ENCODE measurements around the gene CAPZA3.

Gene CAPZA3

GRCh38 chr12:18720690-18721089 is 17.2 kb upstream of the CAPZA3 start:
- H2AFZ ChIP-seq (ENCODE audit: low read depth, low read length), result no peak overlapping the region
- ATAC-seq (ENCODE audit: insufficient read depth, low read depth), result no peak
- no peak overlapping the region for H3K4me3 ChIP-seq (ENCODE audit: low read depth in 1 of 2, low read length in 2 of 2)
- no peak for TF ChIP-seq EZH2 (IDR thresholded peaks at IDR 0.05; ENCODE audit: borderline replicate concordance, low read depth, low read length, severe bottlenecking)
- TF ChIP-seq CTCF (IDR thresholded peaks at IDR 0.05; ENCODE audit: borderline replicate concordance, extremely low read depth, low read length, poor library complexity, severe bottlenecking), result no peak
- no peaks in the 10 kb centered on the region for H3K4me1 ChIP-seq (ENCODE audit: insufficient read depth, low read length)
- no peak overlapping the region for H3K4me2 ChIP-seq (ENCODE audit: insufficient read depth, low read length)
- no peak for DNase-seq
- H4K20me1 ChIP-seq (ENCODE audit: insufficient read depth, low read length), result no peaks in the 10 kb centered on the region
- H3K79me2 ChIP-seq (ENCODE audit: insufficient read depth, low read length), result no peaks in the 10 kb centered on the region
- no peaks in the 10 kb centered on the region for H3K27me3 ChIP-seq (ENCODE audit: insufficient read depth, low read length, poor library complexity)
- no peaks in the 10 kb centered on the region for H3K9me3 ChIP-seq (ENCODE audit: insufficient read depth, low read length, severe bottlenecking)
- H3K36me3 ChIP-seq (ENCODE audit: insufficient read depth, low read length), result no peaks in the 10 kb centered on the region
- H3K9ac ChIP-seq (ENCODE audit: low read depth, low read length), result no peak overlapping the region
- no peak overlapping the region for H3K27ac ChIP-seq (ENCODE audit: low read length)

- no peak overlapping the region for H3K27ac ChIP-seq (ENCODE audit: low read length)
- ATAC-seq (ENCODE audit: insufficient read depth, low read depth) (no peak), DNase-seq (no peak)
- no peaks in the 10 kb centered on the region for H3K9me3 ChIP-seq (ENCODE audit: insufficient read depth, low read length, severe bottlenecking)
- no peak overlapping the region for H2AFZ ChIP-seq (ENCODE audit: low read depth, low read length)
- no peak overlapping the region for H3K4me2 ChIP-seq (ENCODE audit: insufficient read depth, low read length)
- no peaks in the 10 kb centered on the region for H3K4me1 ChIP-seq (ENCODE audit: insufficient read depth, low read length)
- H3K79me2 ChIP-seq (ENCODE audit: insufficient read depth, low read length), result no peaks in the 10 kb centered on the region
- TF ChIP-seq EZH2 (IDR thresholded peaks at IDR 0.05; ENCODE audit: borderline replicate concordance, low read depth, low read length, severe bottlenecking) (no peak), CTCF (IDR thresholded peaks at IDR 0.05; ENCODE audit: borderline replicate concordance, extremely low read depth, low read length, poor library complexity, severe bottlenecking) (no peak)
- no peaks in the 10 kb centered on the region for H3K36me3 ChIP-seq (ENCODE audit: insufficient read depth, low read length)
- H3K27me3 ChIP-seq (ENCODE audit: insufficient read depth, low read length, poor library complexity), result no peaks in the 10 kb centered on the region
- no peak overlapping the region for H3K9ac ChIP-seq (ENCODE audit: low read depth, low read length)
- H4K20me1 ChIP-seq (ENCODE audit: insufficient read depth, low read length), result no peaks in the 10 kb centered on the region
- no peak overlapping the region for H3K4me3 ChIP-seq (ENCODE audit: low read depth in 1 of 2, low read length in 2 of 2)
These were observed 16.5 kb upstream of the CAPZA3 start for GRCh38 chr12:18721452-18721851.

- no peak for DNase-seq
- H3K4me1 ChIP-seq (ENCODE audit: insufficient read depth, low read length), result no peaks in the 10 kb centered on the region
These were observed 14.2 kb upstream of the CAPZA3 start for GRCh38 chr12:18723752-18724151.

More at GRCh38 chr12:18723752-18724151, 14.2 kb upstream of the CAPZA3 start:
- ATAC-seq (ENCODE audit: insufficient read depth, low read depth), result no peak
- Histone ChIP-seq H3K9me3 (ENCODE audit: insufficient read depth, low read length, severe bottlenecking) (no peaks in the 10 kb centered on the region), H3K9ac (ENCODE audit: low read depth, low read length) (no peak overlapping the region), H4K20me1 (ENCODE audit: insufficient read depth, low read length) (no peaks in the 10 kb centered on the region), H3K79me2 (ENCODE audit: insufficient read depth, low read length) (no peaks in the 10 kb centered on the region), H3K36me3 (ENCODE audit: insufficient read depth, low read length) (no peaks in the 10 kb centered on the region), H3K27ac (ENCODE audit: low read length) (no peak overlapping the region), H3K4me2 (ENCODE audit: insufficient read depth, low read length) (no peak overlapping the region), H3K4me3 (ENCODE audit: low read depth in 1 of 2, low read length in 2 of 2) (no peak overlapping the region), H3K27me3 (ENCODE audit: insufficient read depth, low read length, poor library complexity) (no peaks in the 10 kb centered on the region), H2AFZ (ENCODE audit: low read depth, low read length) (no peak overlapping the region)
- TF ChIP-seq EZH2 (IDR thresholded peaks at IDR 0.05; ENCODE audit: borderline replicate concordance, low read depth, low read length, severe bottlenecking) (no peak), CTCF (IDR thresholded peaks at IDR 0.05; ENCODE audit: borderline replicate concordance, extremely low read depth, low read length, poor library complexity, severe bottlenecking) (no peak)

Data from DND-41 (cell line).